HepG2 (cell line): ENCODE measurements around the gene NDUFS5. TPM values are rescaled to one million over a fixed set of nuclear protein-coding genes. Genes with fewer than 3 reads are reported as not detected.

Source experiments
- ATAC-seq: fragments of 200-7000 bp; cut with Tn5 transposase; 3 replicates; pipeline ENCODE4 v1.9.1; 2020; ENCODE audit warnings: mild to moderate bottlenecking, moderate library complexity
- BruUV-seq: library from RNA; stranded (reverse); fragments of 400-500 nt; replicated peaks from 2 replicates; lab custom pipeline; 2021; lab: Mats Ljungman, UMichigan
- CTCF ChIA-PET: fragments of 300-600 bp; formaldehyde crosslinking; extraction: SDS; loops from one replicate; lab custom pipeline; 2021; ENCODE audit warnings: low total read pairs, inconsistent platforms, low intra/inter-chr PET ratio; lab: Yijun Ruan, JAX
- POLR2A ChIA-PET: fragments of 350-600 bp; sonication (Branson Sonifier 250); formaldehyde crosslinking; loops from one replicate; lab custom pipeline; 2020; ENCODE audit warnings: antibody characterized with exemption, inconsistent platforms; lab: Yijun Ruan, JAX
- DNase-seq: peaks from one replicate; pipeline ENCODE4 v3.0.0-alpha.2; 2015; ENCODE audit warnings: low spot score
- FAIRE-seq: peaks from 3 replicates; lab custom pipeline; 2011; peaks lifted over from hg19 to GRCh38; lab: Jason Lieb, UNC
- H2AFZ ChIP-seq: one replicate; pipeline ENCODE4 v1.6.1; 2011; ENCODE audit warnings: low read length, inconsistent platforms
- H3K27ac ChIP-seq: fragments of 300-600 bp; 3 replicates; pipeline ENCODE4 v1.8.0; 2011; ENCODE audit warnings: mixed run types, mild to moderate bottlenecking, mixed read lengths, low read length, inconsistent platforms; ENCODE audit not compliant: insufficient read depth; ENCODE audit errors: extremely low read length
- H3K27me3 ChIP-seq, 2 experiments: fragments of 200-600 bp in 1 of 2; 2 replicates in 1 of 2; 3 replicates in 1 of 2; pipeline versions ENCODE4 v1.6.0 to v1.8.0; 2011; ENCODE audit warnings: low read length in 2 of 2, mild to moderate bottlenecking in 2 of 2, moderate library complexity in 2 of 2, inconsistent platforms in 1 of 2; ENCODE audit not compliant: insufficient read depth in 2 of 2, control insufficient read depth in 1 of 2
- H3K36me3 ChIP-seq, 2 experiments: fragments of 200-600 bp in 1 of 2; replicated peaks in 1 of 2; 2 replicates in 1 of 2; 3 replicates in 1 of 2; pipeline versions ENCODE4 v1.5.1 to v1.8.0; 2011; ENCODE audit warnings: low read length in 2 of 2, inconsistent platforms in 1 of 2; ENCODE audit not compliant: insufficient read depth in 2 of 2, control insufficient read depth in 1 of 2
- H3K4me1 ChIP-seq: 2 replicates; pipeline ENCODE4 v1.5.1; 2012; ENCODE audit warnings: low read length, inconsistent platforms; ENCODE audit not compliant: insufficient read depth
- H3K4me2 ChIP-seq: 2 replicates; pipeline ENCODE4 v1.6.0; 2011; ENCODE audit warnings: low read depth, low read length, inconsistent platforms
- H3K4me3 ChIP-seq, 3 experiments: fragments of 200-600 bp in 1 of 3; sonication (generic), shearing (Covaris generic) in 1 of 3; replicated peaks in 1 of 3; 2 replicates each; pipeline ENCODE4 v1.5.1; 2011 to 2016; ENCODE audit warnings: low read length in 3 of 3, inconsistent platforms in 2 of 3, low read depth in 2 of 3, mild to moderate bottlenecking in 2 of 3, control low read depth in 1 of 3, mixed read lengths in 1 of 3; ENCODE audit not compliant: insufficient read depth in 1 of 3
- H3K79me2 ChIP-seq: one replicate; pipeline ENCODE4 v1.6.1; 2011; ENCODE audit warnings: low read length, inconsistent platforms; ENCODE audit not compliant: insufficient read depth
- H3K9ac ChIP-seq: 2 replicates; pipeline ENCODE4 v1.6.0; 2011; ENCODE audit warnings: mild to moderate bottlenecking, low read depth, low read length, inconsistent platforms; ENCODE audit not compliant: insufficient read depth
- H3K9me3 ChIP-seq: 2 replicates; pipeline ENCODE4 v1.5.1; 2012; ENCODE audit warnings: mild to moderate bottlenecking, low read length
- H4K20me1 ChIP-seq: 2 replicates; pipeline ENCODE4 v1.6.0; 2011; ENCODE audit warnings: inconsistent platforms, mild to moderate bottlenecking, low read length, moderate library complexity; ENCODE audit not compliant: insufficient read depth
- ATM ChIP-seq: fragments of 450-650 bp; IDR thresholded peaks from 2 replicates; pipeline ENCODE4 v1.7.1; 2017; ENCODE audit warnings: mild to moderate bottlenecking, borderline replicate concordance
- CBX2 ChIP-seq, 2 experiments: fragments of 200-600 bp in 1 of 2; sonication (generic); formaldehyde crosslinking in 1 of 2; IDR thresholded peaks; 2 replicates each; pipeline versions ENCODE4 v1.7.0 to v1.8.1; 2018 to 2022; ENCODE audit warnings: low read depth in 2 of 2, low read length in 1 of 2, mild to moderate bottlenecking in 1 of 2, missing genetic modification reagents in 1 of 2
- FLYWCH1 ChIP-seq: sonication (generic); formaldehyde crosslinking; IDR thresholded peaks from 2 replicates; pipeline ENCODE4 v1.8.1; 2023; ENCODE audit warnings: mild to moderate bottlenecking, missing genetic modification reagents
- FOXO1 ChIP-seq: sonication (generic); formaldehyde crosslinking; IDR thresholded peaks from 2 replicates; pipeline ENCODE4 v1.4.0; 2020; ENCODE audit warnings: missing genetic modification reagents
- HNRNPH1 ChIP-seq: fragments of 200-400 bp; formaldehyde crosslinking; optimal IDR thresholded peaks from 2 replicates; pipeline ENCODE3; 2017; ENCODE audit warnings: mild to moderate bottlenecking, low read depth, low read length
- IRX3 ChIP-seq: sonication (generic); formaldehyde crosslinking; IDR thresholded peaks from 2 replicates; pipeline ENCODE4 v1.8.1; 2023; ENCODE audit warnings: mild to moderate bottlenecking, low read depth, missing genetic modification reagents, borderline replicate concordance
- POLR2AphosphoS2 ChIP-seq: IDR thresholded peaks from 2 replicates; pipeline ENCODE4 v1.6.1; 2011; ENCODE audit warnings: low read depth, low read length, improper control_type of control experiment
- RAD21 ChIP-seq: fragments of 450-650 bp; formaldehyde crosslinking; IDR thresholded peaks from 2 replicates; pipeline ENCODE4 v1.5.0; 2020; ENCODE audit warnings: mild to moderate bottlenecking
- RXRA ChIP-seq: sonication (generic); formaldehyde crosslinking; IDR thresholded peaks from 2 replicates; pipeline ENCODE4 v1.5.1; 2020; ENCODE audit warnings: missing genetic modification reagents
- SETDB1 ChIP-seq: sonication (generic); formaldehyde crosslinking; IDR thresholded peaks from 2 replicates; pipeline ENCODE4 v1.5.1; 2020; ENCODE audit warnings: missing genetic modification reagents, mild to moderate bottlenecking, borderline replicate concordance
- SRY ChIP-seq: sonication (generic); formaldehyde crosslinking; IDR thresholded peaks from 2 replicates; pipeline ENCODE4 v1.8.0; 2022; ENCODE audit warnings: mild to moderate bottlenecking, missing genetic modification reagents
- TBX2 ChIP-seq: sonication (generic); formaldehyde crosslinking; IDR thresholded peaks from 2 replicates; pipeline ENCODE4 v1.5.0; 2020; ENCODE audit warnings: missing genetic modification reagents, mild to moderate bottlenecking, borderline replicate concordance
- TEAD3 ChIP-seq: optimal IDR thresholded peaks from 2 replicates; pipeline ENCODE3; 2016; ENCODE audit warnings: borderline replicate concordance
- ZNF264 ChIP-seq: sonication (generic); formaldehyde crosslinking; IDR thresholded peaks from 2 replicates; pipeline ENCODE4 v1.4.0; 2020; ENCODE audit warnings: missing genetic modification reagents
- ZNF326 ChIP-seq: sonication (generic); formaldehyde crosslinking; IDR thresholded peaks from 2 replicates; pipeline ENCODE4 v1.4.0; 2020; ENCODE audit warnings: missing genetic modification reagents, borderline replicate concordance
- ZNF331 ChIP-seq: sonication (generic); formaldehyde crosslinking; IDR thresholded peaks from 2 replicates; pipeline ENCODE4 v1.4.0; 2020; ENCODE audit warnings: missing genetic modification reagents
- ZNF562 ChIP-seq: sonication (generic); formaldehyde crosslinking; IDR thresholded peaks from 2 replicates; pipeline ENCODE4 v1.8.0; 2022; ENCODE audit warnings: missing genetic modification reagents, borderline replicate concordance
- ZNF569 ChIP-seq: sonication (generic); formaldehyde crosslinking; IDR thresholded peaks from 2 replicates; pipeline ENCODE4 v1.5.0; 2020; ENCODE audit warnings: mild to moderate bottlenecking, missing genetic modification reagents, moderate library complexity, borderline replicate concordance
- ZNF879 ChIP-seq: sonication (generic); formaldehyde crosslinking; IDR thresholded peaks from 2 replicates; pipeline ENCODE4 v1.8.1; 2023; ENCODE audit warnings: missing genetic modification reagents
- WGBS: methylation state at CpG from one replicate; pipeline ENCODE4 v1.1.6; 2017; ENCODE audit warnings: low lambda C conversion rate; 5-methylcytosine and 5-hydroxymethylcytosine counted together
- in situ Hi-C: cut with HindIII; loops from 2 replicates; pipeline ENCODE4 v1.10.0; 2017; ENCODE audit warnings: low pct_unique_long_range_greater_than_20kb; ENCODE audit not compliant: extremely low pct_ligation_motif_present
- intact Hi-C: fragments of 100-400 bp; cut with micrococcal nuclease; formaldehyde crosslinking; loops from one replicate; pipeline ENCODE4 v1.10.0; 2022; ENCODE audit not compliant: unreplicated experiment
- polyA plus RNA-seq, 8 experiments: library from polyadenylated mRNA; depleted of rRNA in 3 of 8; stranded (reverse) in 7 of 8; unstranded in 1 of 8; fragments of >200 nt; fragmentation: Illumina TruSeq in 4 of 8; extraction: Trizol in 4 of 8; gene quantifications; 2 replicates each; pipeline versions ENCODE4 v1.2.1 to v1.2.3, GENCODE V29; 2011 to 2016; ENCODE audit warnings: low read depth in 4 of 8, missing spikeins in 1 of 8, mixed read lengths in 1 of 8; ENCODE audit not compliant: insufficient read depth in 1 of 8
- total RNA-seq, 5 experiments: library from RNA; depleted of rRNA; stranded (reverse); fragments of >200 nt; fragmentation: Illumina TruSeq; extraction: Trizol; gene quantifications; 2 replicates each; pipeline ENCODE4 v1.2.3, GENCODE V29; 2016; ENCODE audit warnings: low read depth in 1 of 5

NDUFS5 gene
- total and polyA plus RNA-seq, 2 of the 13 experiments (the other 11 are each of a cell fraction or from before 2014, with no cell fraction given) = 263 to 466 TPM

DNA sequence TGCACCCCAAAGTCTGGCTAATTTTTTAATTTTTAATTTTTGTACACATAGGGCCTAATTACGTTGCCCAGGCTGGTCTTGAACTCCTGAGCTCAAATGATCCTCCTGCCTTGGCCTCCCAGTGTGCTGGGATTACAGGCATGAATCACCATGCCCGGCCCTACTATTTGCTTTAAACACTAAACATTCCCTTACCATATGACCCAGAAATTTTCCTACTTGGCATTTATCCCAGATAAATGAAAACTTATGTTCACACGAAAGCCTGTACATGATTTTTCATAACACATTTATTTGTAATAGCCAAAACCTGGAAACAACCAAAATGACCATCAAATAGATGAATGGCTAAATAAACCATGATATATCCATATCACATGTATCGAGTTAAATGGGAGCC lies 35.8 kb downstream of the NDUFS5 start:
- Histone ChIP-seq H3K79me2 (no peaks in the 10 kb centered on the region), H3K4me1 (no peaks in the 10 kb centered on the region), H2AFZ (no peak overlapping the region), H3K27ac (no peak overlapping the region), H3K36me3 (no peaks in the 10 kb centered on the region), H4K20me1 (no peaks in the 10 kb centered on the region), H3K9ac (no peak overlapping the region), H3K27me3 (no peaks in the 10 kb centered on the region), H3K4me3 (no peak overlapping the region), H3K9me3 (no peaks in the 10 kb centered on the region), H3K4me2 (no peak overlapping the region)
- BruUV-seq = no TSS peak
- ChIA-PET CTCF (no interaction called here), POLR2A (no interaction called here)
- in situ Hi-C loops (no loop called here), intact Hi-C loops (no loop called here)
- no peak for DNase-seq
- no peak for ATAC-seq
- 74% methylated on average over 4 of the region's 4 CpGs for WGBS
- no peak for FAIRE-seq
- TF ChIP-seq IRX3 (CRISPR knock-in tag) = no peak
- no peak for TF ChIP-seq ZNF562 (CRISPR knock-in tag)
- TF ChIP-seq SRY (CRISPR knock-in tag) = no peak

DNA sequence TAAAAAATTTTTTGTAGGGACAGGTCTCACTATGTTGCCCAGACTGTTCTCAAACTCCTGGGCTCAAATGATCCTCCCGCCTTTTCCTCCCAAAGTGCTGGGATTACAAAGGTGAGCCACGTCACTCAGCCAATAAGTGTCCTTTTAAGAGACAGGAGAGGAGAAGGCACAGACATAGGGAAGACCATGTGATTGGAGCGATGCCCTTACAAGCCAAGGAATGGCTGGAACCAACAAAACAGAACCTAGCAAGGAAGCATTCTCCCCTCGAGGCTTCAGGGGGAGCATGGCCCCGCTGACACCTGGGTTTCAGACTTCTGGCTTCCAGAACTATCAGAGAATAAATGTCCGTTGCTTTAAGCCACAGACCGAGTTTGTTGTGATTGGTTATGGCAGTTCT lies 37.0 kb downstream of the NDUFS5 start:
- no TSS peak for BruUV-seq
- H3K27ac ChIP-seq = no peak overlapping the region
- in situ Hi-C loops = no loop called here
- TF ChIP-seq CBX2 (IDR thresholded peaks at IDR 0.05; ENCODE audit: low read depth, low read length) (no peak), CBX2 (CRISPR knock-in tag; IDR thresholded peaks at IDR 0.05; ENCODE audit: low read depth) (no peak), ZNF326 (CRISPR knock-in tag) (no peak), ATM (no peak), ZNF879 (CRISPR knock-in tag) (no peak), RXRA (CRISPR knock-in tag) (no peak), SETDB1 (CRISPR knock-in tag) (no peak), POLR2AphosphoS2 (no peak), TBX2 (no peak), ZNF264 (no peak), ZNF331 (CRISPR knock-in tag) (no peak), FOXO1 (CRISPR knock-in tag) (no peak), FLYWCH1 (CRISPR knock-in tag) (no peak), HNRNPH1 (no peak), RAD21 (no peak), TEAD3 (CRISPR knock-in tag) (no peak), ZNF569 (no peak)
- TF ChIP-seq, all 625 proteins: peak for 0
- POLR2A ChIA-PET = no interaction called here
- H3K4me3 ChIP-seq = no peak overlapping the region
- CTCF ChIA-PET = no interaction called here
- no peaks in the 10 kb centered on the region for H4K20me1 ChIP-seq
- H3K27me3 ChIP-seq = no peaks in the 10 kb centered on the region
- ATAC-seq (no peak), FAIRE-seq (no peak), DNase-seq (no peak)
- no peaks in the 10 kb centered on the region for H3K79me2 ChIP-seq
- no peak overlapping the region for H3K9ac ChIP-seq
- intact Hi-C loops = no loop called here
- no peaks in the 10 kb centered on the region for H3K36me3 ChIP-seq
- H3K4me1 ChIP-seq = no peaks in the 10 kb centered on the region
- H2AFZ ChIP-seq = no peak overlapping the region
- WGBS = 68% methylated on average over 7 of the region's 7 CpGs
- H3K4me2 ChIP-seq = no peak overlapping the region
- no peaks in the 10 kb centered on the region for H3K9me3 ChIP-seq
